Large intestine (tissue), 3 donors: ENCODE measurements around the gene KCNA10. TPM values are rescaled to one million over a fixed set of nuclear protein-coding genes. Genes with fewer than 3 reads are reported as not detected.

Source experiments
- DNase-seq, 2 donors: peaks; one replicate each; pipeline versions ENCODE4 v3.0.0 to v3.0.0-alpha.2; 2013
- H3K27ac ChIP-seq: one replicate; pipeline ENCODE4 v1.5.1; 2013; ENCODE audit warnings: low read length
- H3K27me3 ChIP-seq: 2 replicates; pipeline ENCODE4 v1.6.1; 2013; ENCODE audit warnings: low read length; ENCODE audit not compliant: control insufficient read depth, insufficient read depth
- H3K36me3 ChIP-seq: 2 replicates; pipeline ENCODE4 v1.6.1; 2013; ENCODE audit warnings: low read length; ENCODE audit not compliant: control insufficient read depth, insufficient read depth
- H3K4me1 ChIP-seq: one replicate; pipeline ENCODE4 v1.6.1; 2013; ENCODE audit warnings: low read length; ENCODE audit not compliant: control insufficient read depth, insufficient read depth
- H3K4me3 ChIP-seq: one replicate; pipeline ENCODE4 v1.5.1; 2013; ENCODE audit warnings: low read length
- H3K9me3 ChIP-seq: one replicate; pipeline ENCODE4 v1.6.1; 2013; ENCODE audit warnings: mild to moderate bottlenecking, low read depth, low read length, moderate library complexity; ENCODE audit not compliant: control insufficient read depth
- WGBS: methylation state at CpG from one replicate; pipeline ENCODE4 v1.1.5; 2013; ENCODE audit warnings: low lambda C conversion rate; ENCODE audit not compliant: insufficient coverage; 5-methylcytosine and 5-hydroxymethylcytosine counted together
- polyA plus RNA-seq: library from polyadenylated mRNA; unstranded; fragments of 120-200 nt; gene quantifications from one replicate; pipeline ENCODE4 v1.2.1, GENCODE V29; 2013

KCNA10 gene
- polyA plus RNA-seq, 1 donor: not detected

- no peaks in the 10 kb centered on the region for H3K9me3 ChIP-seq
- no peaks in the 10 kb centered on the region for H3K36me3 ChIP-seq
- WGBS: no CpG with 5 or more reads among the region's 14 CpGs
- H3K4me3 ChIP-seq: no peak overlapping the region
- H3K27me3 ChIP-seq: no peaks in the 10 kb centered on the region
- no peak for DNase-seq
- no peaks in the 10 kb centered on the region for H3K4me1 ChIP-seq
- no peak overlapping the region for H3K27ac ChIP-seq
Observed at GRCh38 chr1:110489973-110490542, 28.9 kb downstream of the KCNA10 start.

- no peak overlapping the region for H3K4me3 ChIP-seq
- no peak overlapping the region for H3K27ac ChIP-seq
- H3K36me3 ChIP-seq: no peaks in the 10 kb centered on the region
- no peaks in the 10 kb centered on the region for H3K9me3 ChIP-seq
- no peaks in the 10 kb centered on the region for H3K4me1 ChIP-seq
- DNase-seq: no peak
- no CpG with 5 or more reads among the region's 15 CpGs for WGBS
- H3K27me3 ChIP-seq: no peaks in the 10 kb centered on the region
Observed at GRCh38 chr1:110489406-110489805, 29.6 kb downstream of the KCNA10 start.

GRCh38 chr1:110488867-110489266 lies 30.1 kb downstream of the KCNA10 start:
- no peaks in the 10 kb centered on the region for H3K36me3 ChIP-seq
- peaks cover 2% of the 10 kb centered on the region for H3K27me3 ChIP-seq
- H3K4me3 ChIP-seq: no peak overlapping the region
- no peak overlapping the region for H3K27ac ChIP-seq
- H3K4me1 ChIP-seq: no peaks in the 10 kb centered on the region
- no peak for DNase-seq
- WGBS: no CpG with 5 or more reads among the region's 3 CpGs
- H3K9me3 ChIP-seq: no peaks in the 10 kb centered on the region

- H3K4me3 ChIP-seq: no peak overlapping the region
- no peak overlapping the region for H3K27ac ChIP-seq
- no CpG with 5 or more reads among the region's 12 CpGs for WGBS
- H3K27me3 ChIP-seq: peaks cover 3% of the 10 kb centered on the region
- H3K9me3 ChIP-seq: no peaks in the 10 kb centered on the region
- DNase-seq: no peak
- H3K4me1 ChIP-seq: no peaks in the 10 kb centered on the region
- H3K36me3 ChIP-seq: no peaks in the 10 kb centered on the region
Observed at GRCh38 chr1:110488161-110488560, 30.8 kb downstream of the KCNA10 start.

- no CpG with 5 or more reads among the region's 8 CpGs for WGBS
- DNase-seq: peak in 1 of 2 donors; percentile 35
- peaks cover 4% of the 10 kb centered on the region for H3K27me3 ChIP-seq
- no peak overlapping the region for H3K27ac ChIP-seq
- no peak overlapping the region for H3K4me3 ChIP-seq
- no peaks in the 10 kb centered on the region for H3K9me3 ChIP-seq
- no peaks in the 10 kb centered on the region for H3K4me1 ChIP-seq
- H3K36me3 ChIP-seq: no peaks in the 10 kb centered on the region
Observed at GRCh38 chr1:110487726-110488125, 31.2 kb downstream of the KCNA10 start.

GRCh38 chr1:110485725-110486124 lies 33.2 kb downstream of the KCNA10 start:
- WGBS: no CpG with 5 or more reads among the region's 2 CpGs
- DNase-seq: no peak
- Histone ChIP-seq H3K4me3 (no peak overlapping the region), H3K27me3 (peaks cover 8% of the 10 kb centered on the region), H3K36me3 (no peaks in the 10 kb centered on the region), H3K9me3 (no peaks in the 10 kb centered on the region), H3K4me1 (no peaks in the 10 kb centered on the region), H3K27ac (no peak overlapping the region)

- DNase-seq: no peak
- no peak overlapping the region for H3K4me3 ChIP-seq
- WGBS: no CpG with 5 or more reads among the region's 12 CpGs
- no peaks in the 10 kb centered on the region for H3K36me3 ChIP-seq
- no peak overlapping the region for H3K27ac ChIP-seq
- H3K4me1 ChIP-seq: no peaks in the 10 kb centered on the region
- H3K9me3 ChIP-seq: no peaks in the 10 kb centered on the region
- peaks cover 8% of the 10 kb centered on the region for H3K27me3 ChIP-seq
Observed at GRCh38 chr1:110484801-110485200, 34.2 kb downstream of the KCNA10 start.

GRCh38 chr1:110483308-110483685 lies 35.7 kb downstream of the KCNA10 start:
- no CpG with 5 or more reads among the region's 9 CpGs for WGBS
- no peaks in the 10 kb centered on the region for H3K4me1 ChIP-seq
- H3K27me3 ChIP-seq: peaks cover 8% of the 10 kb centered on the region
- H3K9me3 ChIP-seq: no peaks in the 10 kb centered on the region
- DNase-seq: no peak
- no peaks in the 10 kb centered on the region for H3K36me3 ChIP-seq
- H3K4me3 ChIP-seq: no peak overlapping the region
- H3K27ac ChIP-seq: no peak overlapping the region

GRCh38 chr1:110482662-110483307 lies 36.2 kb downstream of the KCNA10 start:
- Histone ChIP-seq H3K27me3 (peaks cover 8% of the 10 kb centered on the region), H3K9me3 (no peaks in the 10 kb centered on the region), H3K36me3 (no peaks in the 10 kb centered on the region), H3K4me3 (no peak overlapping the region), H3K27ac (no peak overlapping the region), H3K4me1 (peaks cover under 1% of the 10 kb centered on the region)
- no CpG with 5 or more reads among the region's 18 CpGs for WGBS
- DNase-seq: no peak

- 100% methylated on average over 1 of the region's 12 CpGs for WGBS
- no peak overlapping the region for H3K4me3 ChIP-seq
- peaks cover 8% of the 10 kb centered on the region for H3K27me3 ChIP-seq
- H3K36me3 ChIP-seq: no peaks in the 10 kb centered on the region
- no peaks in the 10 kb centered on the region for H3K9me3 ChIP-seq
- DNase-seq: no peak
- H3K27ac ChIP-seq: no peak overlapping the region
- H3K4me1 ChIP-seq: peaks cover 6% of the 10 kb centered on the region
Observed at GRCh38 chr1:110481968-110482623, 36.9 kb downstream of the KCNA10 start.
